ENCODE data around the gene DAPP1.

GRCh38 chr4:99859618-99860017 is 43.0 kb downstream of the DAPP1 start:
- TF ChIP-seq CTCF (IDR thresholded peaks at IDR 0.05) (no peak), EZH2 (IDR thresholded peaks at IDR 0.05) (no peak)

Data from neural progenitor cell (in vitro differentiated cells).